NAMALWA (cell line): ENCODE results near the gene NT5DC3.
A peak's percentile ranks its signal among the peaks of the same experiment; 100 is the strongest.

Experiments used
- DNase-seq: peaks from one replicate; pipeline ENCODE4 v3.0.0-alpha.2; 2015; ENCODE audit warnings: low spot score

Gene NT5DC3

DNA sequence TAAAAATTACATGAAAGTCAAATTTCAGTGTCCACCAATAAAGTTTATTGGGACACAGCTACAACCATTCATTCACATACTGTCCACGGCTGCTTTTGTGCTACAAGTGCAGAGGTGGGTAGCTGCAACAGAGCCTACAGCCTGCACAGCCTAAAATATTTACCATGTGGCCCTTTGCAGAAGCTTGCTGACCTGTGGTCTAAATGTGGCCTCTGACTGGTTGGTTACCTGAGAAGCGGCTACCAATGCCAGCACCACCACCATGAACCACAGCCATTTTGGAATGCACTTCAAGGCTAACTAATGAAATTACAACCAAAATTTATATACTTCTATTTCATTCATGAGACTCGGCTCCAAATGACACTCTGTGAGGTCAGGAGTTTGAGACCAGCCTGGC, 58.6 kb downstream of the NT5DC3 start:
- DNase-seq = no peak

DNA sequence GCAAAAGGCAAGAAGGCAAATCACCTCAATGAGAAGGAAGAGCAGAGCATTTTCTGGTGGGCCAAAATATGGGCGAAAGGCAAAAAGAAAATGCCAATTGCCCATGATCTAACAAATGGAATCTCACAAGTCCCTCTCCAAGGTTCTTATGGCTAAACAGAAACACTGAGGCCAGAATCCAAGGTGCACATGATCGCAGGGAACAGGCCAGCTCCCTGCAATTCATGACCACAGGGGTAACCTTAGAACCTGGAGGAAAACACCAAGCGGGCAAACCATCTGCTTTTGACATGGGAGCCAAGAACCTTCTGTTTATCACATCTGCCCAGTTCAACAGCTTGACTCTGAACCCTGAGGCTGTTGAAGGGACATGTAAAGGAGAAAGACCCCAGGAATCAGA, 60.0 kb downstream of the NT5DC3 start:
- DNase-seq = no peak

DNA sequence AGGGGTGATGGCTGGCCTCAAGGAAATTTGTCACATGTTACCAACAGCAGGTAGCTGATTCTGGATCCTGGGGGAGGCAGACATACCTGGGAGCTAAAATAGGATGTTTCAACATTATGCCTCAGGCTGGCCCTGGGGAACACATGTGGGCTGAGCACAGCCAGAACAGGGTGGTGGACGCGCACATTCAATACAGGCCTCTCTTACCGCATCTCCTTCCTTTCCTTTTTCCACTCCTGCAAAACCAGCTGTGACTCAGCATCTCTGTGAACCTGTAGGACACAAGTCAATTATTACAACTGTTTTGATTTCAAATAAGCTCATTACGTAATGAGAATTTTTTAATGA, 61.0 kb downstream of the NT5DC3 start:
- DNase-seq = no peak

DNA sequence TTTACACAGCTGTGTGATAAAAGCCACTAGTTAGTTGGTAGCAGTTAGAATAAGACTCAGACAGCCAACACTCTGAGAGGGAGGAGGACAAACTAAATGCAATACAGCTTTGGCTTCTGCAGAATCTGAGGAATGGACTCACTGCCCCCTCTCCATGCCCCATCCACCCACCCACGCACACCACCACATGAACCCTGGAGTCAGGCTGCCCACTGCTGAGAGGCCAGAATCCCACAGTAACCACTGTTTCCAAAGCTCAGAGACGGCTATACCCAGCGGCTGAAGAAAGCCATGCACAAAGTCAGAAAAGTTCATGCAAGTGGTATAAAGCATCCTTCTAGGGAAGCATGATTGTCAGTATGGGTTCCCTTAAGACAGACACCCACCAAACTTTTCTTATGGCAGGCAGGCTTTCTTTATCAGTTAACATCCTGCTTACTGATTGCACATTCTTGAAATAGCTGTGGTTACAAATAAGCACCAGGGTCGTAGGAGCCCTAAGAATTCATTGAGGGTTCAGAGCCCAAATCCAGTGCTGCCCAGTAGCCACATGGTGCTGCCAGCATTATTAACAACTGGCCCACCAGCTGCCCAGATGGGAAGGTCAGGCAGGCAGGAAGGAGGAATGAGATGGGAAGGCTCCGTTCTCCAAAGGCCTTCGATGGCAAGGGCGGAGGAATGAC, 61.5 kb downstream of the NT5DC3 start:
- no peak for DNase-seq

DNA sequence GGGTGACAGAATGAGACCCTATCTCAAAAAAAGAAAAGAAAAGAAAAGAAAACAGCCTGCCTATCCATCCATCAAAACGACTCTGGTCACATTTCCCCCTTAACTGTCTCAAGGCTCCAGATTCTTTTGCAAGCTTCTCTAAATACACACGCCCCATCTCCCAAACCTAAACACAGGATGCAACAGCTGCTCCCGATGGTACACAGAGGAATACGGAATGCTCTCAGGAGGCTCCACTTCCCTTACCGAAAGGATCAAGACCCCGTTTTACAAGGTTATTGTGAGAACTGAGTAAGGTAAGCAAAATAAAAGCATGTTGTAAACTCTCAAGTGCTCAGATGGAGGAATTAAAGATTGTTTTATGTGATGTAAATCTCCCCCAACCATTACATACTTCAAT, 62.3 kb downstream of the NT5DC3 start:
- no peak for DNase-seq

DNA sequence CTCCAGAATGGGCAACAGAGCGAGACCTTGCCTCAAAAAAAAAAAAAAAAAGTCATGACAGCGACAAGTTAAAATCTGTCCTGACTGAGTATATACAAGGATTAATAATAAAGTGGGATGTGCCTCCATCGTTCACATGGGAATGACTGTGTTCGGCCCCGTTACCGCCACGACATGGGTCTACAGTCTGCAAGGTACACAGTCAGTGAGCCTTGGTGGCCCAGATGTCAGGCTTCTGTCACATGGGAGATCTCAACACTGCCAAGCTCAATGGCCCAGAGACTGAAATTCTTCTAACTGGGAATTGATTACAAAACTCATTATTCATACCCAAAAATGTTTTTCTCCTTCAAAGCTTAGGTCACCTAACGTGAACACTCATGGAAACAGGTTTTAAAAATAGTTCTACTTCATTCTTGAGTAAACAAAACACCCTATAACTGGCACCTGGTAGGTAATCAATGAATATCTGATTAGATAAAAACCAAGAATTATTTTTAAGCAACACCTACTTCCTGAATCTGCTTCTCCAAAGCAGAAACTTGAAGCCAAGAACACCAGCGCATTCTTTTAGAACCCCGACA, 66.0 kb downstream of the NT5DC3 start:
- DNase-seq = no peak

DNA sequence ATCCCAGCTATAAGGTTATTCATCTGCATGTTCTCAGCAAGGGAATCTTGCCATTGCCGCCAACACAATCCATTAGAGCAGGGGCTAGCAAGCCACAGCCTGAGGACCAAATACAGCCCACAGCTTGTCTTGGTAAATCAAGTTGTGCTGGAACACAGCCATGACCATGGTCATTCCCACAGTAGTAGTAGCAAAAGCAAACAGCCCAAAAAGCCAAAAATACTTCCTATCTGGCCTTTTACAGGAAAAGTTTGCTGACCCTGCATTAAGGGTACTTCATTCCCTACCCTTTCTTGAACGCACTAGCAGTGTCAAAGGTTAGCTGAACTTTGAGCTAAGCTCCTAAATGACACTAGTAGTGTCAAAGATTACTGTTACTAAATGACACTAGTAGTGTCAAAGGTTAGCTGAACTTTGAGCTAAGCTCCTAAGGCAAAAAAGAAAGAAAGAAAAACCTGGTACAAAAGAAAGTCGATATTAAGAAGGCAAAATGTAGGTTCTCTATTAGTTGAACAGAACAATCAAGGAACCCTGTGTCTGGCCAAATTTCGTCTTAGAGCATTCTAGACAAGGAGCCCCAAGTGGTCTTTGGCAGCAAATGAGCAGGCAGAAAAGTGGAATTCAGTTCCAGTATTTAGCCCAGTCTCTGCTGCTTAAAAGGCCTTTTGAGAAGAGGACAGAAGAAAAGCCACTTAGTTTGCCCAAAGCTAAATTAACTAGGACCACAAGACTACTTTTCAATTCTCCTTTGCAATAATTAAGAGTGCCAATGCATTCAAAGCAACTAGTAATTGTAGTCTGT, 67.7 kb downstream of the NT5DC3 start:
- no peak for DNase-seq

DNA sequence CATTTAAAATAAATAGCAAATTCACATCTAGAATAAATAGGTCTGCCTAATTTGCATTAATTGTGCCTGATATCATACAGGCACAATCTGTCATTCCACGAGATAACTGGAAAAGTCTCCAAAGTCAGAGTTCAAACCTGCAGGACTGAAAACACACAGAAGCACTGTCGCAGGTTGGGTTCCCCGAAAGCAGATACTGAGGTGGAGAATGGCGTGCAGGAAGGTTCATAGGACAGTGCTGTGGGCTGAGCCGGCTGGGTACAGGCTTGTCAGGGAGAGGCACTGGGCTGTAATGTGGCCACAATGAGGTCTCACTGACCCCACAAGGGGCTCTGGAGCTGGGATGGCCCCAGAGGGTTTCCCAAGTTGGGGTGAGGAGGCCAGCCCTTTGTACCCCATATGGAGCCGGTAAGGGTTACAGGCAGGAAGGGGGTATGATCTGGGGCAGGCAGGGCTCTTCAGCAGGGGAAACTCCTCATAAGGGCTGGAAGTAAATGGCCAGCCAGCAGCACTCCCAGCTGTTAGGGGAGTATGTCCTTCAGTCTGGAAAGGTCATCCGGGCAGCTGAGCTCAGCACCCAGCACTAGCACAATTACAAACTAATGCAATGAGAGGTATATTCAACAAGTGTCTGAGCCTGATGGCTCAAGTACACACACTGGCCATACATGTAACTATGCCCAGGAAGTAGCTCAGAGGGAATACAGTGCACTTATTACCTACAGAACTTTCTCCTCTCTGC, 68.5 kb downstream of the NT5DC3 start:
- DNase-seq = no peak

DNA sequence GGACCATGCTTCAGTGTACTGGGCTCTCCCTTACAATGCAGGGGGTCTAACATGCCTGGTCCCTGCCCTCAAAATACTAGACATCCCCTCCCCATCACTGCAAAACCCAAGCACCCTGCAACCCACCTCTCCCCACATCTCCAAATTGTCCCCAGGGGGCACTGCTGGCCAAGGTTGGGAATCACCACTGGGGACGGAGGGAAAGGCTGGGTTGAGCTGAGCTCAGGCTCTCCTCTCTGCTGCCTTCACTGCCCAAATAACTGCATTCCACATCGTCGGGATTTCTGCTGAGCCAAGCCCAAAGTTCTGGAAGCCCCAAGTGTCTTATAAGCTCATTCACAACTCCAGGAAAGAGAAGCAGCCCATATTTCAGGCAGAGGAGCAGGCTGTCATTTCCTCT, 69.6 kb downstream of the NT5DC3 start:
- peak; percentile 27 for DNase-seq

DNA sequence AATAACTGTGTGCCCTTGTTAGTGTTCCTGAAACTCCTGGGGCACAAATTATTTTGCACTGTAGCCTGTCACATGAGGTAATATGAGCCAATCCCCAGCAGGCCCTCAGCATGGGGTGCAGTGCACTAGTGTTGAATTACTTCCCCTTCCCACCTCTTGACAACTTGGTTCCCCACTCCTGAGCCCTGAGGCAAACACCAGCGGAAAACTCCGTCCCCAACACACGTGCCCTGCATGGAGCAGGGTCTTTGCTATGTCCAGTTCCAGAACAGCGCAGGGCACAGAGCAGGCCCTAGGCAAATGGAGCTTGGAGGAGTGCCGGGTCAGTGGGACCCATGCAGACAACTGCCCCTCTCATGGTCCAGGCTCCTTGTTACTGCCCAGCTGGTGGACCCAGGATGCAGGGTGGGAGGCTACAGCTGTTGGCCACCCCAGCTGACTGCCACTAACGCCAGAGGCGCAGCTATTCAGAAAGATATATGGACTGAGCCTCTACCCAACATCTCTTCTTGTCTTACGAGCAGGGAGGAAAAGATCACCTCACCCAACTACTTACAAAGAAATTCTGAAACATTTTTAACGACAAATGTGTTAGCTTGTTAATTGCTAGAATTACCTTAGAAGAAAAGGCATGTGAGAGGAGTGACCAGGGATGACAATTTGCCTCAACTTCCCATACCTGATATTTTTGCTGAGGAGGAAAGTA, 71.6 kb downstream of the NT5DC3 start:
- DNase-seq = no peak

DNA sequence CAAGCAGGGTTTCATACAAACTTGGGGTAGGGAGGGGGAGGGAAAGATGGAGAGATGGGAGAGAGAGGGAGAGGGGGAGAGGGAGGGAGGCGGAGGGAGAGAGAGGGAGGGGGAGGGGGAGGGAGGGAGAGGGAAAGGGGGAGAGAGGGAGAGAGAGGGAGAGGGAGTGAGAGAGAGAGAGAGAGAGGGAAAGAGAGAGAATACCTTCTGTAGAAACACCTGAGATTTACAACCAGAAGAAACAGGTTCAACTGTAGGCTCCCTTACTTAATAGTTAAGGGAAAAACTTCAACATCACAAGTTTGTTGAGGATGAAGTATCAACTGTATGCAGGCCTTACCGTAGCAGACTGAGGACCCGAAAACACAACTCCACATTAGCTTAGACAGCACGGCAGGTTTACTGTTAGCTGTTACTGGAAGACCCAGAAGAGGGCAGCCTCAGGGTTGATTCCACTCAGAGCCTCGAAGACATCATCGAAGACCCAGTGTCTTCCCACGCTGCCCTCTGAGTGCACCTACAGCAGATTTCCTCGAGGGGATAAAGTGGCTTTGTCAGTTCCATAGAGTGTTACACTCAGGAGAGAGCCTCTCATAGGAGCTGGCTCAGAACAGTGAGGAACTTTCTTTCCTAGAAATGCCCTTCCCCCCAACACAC, 72.4 kb downstream of the NT5DC3 start:
- DNase-seq = peak; percentile 36

DNA sequence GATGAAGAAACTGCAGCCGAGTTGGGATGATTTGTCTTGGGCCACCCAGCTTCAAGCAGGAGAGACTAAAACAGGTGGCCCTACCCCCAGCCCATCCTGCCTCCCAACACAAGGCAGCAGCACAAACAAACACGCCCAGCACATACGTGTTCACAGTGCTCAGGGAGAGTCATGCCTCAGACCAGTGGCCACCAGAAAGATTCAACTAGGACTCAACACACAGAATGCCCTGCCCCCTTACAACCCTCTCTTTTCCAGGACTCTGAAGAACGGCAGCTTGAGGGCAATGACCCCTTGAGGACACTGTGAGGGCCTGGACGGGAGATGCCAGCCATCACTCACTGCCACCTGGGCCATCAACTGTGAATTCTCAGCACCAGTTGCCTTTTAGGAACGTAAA, 75.0 kb downstream of the NT5DC3 start:
- DNase-seq = no peak

DNA sequence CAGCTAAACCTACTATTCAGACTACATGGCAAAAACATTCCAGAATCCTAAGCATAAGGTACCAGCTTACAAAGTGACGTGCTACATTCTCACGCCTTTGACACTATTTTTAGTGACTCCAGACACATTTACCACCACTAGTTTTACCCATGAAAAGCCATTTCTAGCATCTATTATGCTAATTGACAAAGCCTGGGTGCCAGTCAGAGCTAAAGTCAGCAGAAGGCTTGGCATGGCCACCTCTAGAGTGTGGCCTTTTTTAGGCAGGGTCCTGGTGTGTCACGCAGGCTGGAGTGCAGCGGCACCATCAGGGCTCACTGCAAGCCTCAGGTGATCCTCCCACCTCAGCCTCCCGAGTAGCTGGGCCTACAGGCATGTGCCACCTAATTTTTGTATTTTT, 75.7 kb downstream of the NT5DC3 start:
- DNase-seq = no peak

DNA sequence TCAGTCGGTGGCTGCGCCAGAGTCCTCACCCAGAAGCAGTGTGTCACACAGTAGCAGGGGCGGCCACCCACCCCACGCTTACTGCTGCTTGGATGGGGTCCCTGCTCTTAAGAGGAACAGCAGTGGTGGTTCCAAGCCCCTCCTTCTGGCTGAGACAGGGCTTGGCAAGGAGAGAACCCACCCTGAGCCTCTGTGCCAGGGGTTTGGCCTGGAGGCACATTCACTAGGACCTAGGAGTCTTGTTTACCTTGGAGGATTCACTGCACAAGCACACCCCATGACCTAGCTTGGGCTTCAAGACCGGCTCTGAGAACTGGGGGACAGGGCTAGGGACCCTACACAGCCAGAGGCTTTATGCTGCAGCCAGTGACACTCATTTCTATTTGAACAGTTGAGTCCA, 78.6 kb downstream of the NT5DC3 start:
- no peak for DNase-seq

DNA sequence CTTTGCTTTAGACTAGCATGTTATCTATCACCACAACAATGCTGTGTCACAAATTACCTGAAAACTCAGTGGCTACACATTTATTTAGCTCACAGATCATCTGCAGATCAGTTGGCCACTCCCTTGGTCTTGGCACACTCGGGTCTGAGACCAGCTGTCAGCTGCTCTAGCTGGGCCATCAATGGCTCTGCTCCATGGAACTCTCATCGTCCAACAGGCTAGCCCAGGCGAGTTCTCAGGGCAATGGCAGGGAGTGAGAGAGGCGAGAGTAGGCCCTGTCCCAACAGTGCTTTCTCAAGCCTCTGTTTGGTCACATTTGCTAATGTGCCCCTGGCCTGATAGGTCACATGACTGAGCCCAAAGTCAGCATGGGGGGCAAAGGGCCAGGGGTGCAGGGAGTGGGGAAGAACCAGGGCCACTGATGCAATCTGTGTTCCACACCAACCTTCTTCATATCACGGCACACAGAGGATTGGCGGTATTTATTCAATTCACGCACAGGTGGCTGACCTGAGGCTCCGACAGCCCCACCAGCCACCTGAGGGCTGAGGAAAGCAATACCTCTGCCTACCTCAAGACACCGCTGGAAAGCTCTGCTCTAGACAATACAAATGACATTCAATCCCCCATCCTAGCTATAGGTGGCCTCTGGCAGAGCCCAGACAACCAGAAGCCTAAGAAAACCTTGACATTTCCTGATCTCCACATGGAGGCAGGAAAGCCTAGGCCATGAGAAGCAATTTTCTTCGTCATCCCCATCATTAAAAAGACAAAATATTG, 82.5 kb downstream of the NT5DC3 start:
- DNase-seq = no peak

DNA sequence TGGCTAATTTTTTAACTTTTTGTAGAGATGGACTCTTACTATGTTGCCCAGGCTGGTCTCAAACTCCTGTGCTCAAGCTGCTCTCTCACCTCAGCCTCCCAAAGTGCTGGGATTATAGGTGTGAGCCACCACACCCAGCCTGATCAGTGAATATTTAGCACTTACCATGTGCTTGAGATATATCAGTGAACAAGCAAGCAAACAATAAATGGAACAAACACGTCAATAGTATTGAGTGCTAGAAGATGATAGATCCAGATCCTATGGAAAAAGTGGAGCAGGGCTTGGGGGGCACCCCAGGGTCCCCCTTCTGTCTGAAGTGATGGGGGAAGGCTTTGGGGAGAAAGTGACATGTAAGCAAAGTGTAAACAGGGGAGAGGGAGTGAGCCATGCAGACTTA, 83.8 kb downstream of the NT5DC3 start:
- no peak for DNase-seq

DNA sequence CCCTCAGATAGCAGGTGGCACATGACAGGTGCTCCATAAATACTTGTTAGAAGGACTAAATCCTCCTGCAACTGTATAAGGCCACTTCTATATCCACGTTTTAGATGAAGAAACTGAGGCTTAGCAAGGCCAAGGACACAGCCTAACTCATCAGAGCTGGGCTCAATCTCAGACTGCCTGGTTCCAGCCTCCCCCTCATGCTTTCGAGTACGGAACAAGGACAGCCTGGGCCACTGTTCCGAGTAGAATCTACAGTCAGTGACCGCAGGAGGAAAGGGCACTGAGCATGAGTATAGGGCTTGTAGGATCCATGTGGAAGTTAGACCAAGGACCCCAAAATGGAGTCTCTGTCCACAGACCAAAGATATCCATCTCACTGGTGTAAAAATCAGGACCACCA, 84.6 kb downstream of the NT5DC3 start:
- DNase-seq = no peak

DNA sequence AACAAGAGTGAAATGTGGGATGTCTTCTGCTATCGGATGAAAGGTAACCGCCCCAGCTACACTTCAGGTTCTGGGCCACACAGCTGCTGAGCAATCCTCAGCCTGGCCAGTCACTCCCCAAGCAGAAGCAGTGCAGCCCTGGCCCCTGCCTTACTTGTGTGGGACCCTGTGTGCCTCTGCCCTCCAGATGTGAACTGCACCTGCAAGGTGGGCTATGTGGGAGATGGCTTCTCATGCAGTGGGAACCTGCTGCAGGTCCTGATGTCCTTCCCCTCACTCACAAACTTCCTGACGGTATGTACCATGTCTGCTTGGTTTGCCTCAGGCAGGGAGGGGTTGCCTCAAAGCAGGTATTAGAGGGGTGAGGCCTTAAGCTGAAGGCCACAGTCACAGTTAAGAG, 85.6 kb downstream of the NT5DC3 start:
- no peak for DNase-seq

DNA sequence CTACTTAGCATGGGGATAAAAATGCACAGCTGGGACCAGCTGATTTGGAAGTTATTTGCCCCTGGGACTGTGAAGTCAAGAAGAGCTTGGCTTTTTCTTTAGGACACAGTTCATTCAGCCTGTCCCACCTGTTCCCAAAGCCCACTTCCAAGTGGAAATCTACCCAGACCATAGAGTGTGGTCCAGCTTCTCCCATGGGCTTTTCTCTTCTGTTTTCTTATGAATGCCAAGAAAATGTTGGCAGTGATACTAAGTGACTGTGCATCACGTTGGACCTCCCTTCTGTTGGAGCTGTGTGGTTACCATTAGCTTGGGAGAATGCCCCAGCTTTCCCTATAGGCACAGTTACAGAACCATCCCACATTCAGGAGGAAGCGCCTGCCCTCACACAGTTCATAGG, 89.4 kb downstream of the NT5DC3 start:
- no peak for DNase-seq

DNA sequence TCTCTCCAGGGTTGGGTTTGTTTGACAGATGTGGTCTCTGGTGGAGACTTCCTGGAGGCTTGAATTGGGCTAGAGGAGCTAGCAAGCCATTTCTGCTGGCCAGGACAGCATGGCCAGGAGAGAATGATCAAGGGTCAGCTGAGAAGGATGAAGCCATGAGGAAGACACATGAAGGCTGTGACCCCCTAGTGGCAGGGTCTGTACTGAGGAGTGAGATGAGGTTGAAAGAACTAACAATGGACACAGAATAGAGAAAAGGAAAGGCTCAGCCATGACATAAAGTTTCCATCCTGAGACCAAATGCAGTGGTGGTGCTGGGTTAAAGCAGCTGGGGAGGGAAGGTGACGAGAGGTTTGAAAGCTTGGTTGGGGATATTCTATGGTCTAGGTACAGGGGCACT, 89.9 kb downstream of the NT5DC3 start:
- peak; percentile 39 for DNase-seq

DNA sequence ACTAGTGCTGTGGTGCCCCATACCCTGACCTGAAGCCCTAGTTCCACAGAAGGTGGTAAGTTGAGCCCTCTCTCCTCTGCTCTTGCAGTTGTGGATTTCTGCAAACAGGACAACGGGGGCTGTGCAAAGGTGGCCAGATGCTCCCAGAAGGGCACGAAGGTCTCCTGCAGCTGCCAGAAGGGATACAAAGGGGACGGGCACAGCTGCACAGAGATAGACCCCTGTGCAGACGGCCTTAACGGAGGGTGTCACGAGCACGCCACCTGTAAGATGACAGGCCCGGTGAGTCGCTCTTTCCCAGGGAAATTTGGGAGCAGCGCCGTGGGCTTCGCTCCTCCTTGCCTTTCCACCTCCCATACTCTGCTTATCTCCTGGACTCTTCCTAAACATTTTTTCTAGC, 92.2 kb downstream of the NT5DC3 start:
- DNase-seq = no peak
